Measurements from ENCODE around the gene PLPPR5. TPM values are rescaled to one million over a fixed set of nuclear protein-coding genes. Genes with fewer than 3 reads are reported as not detected.

Gene PLPPR5
- total RNA-seq, 1 experiment from 2014 or later, result not detected

DNA sequence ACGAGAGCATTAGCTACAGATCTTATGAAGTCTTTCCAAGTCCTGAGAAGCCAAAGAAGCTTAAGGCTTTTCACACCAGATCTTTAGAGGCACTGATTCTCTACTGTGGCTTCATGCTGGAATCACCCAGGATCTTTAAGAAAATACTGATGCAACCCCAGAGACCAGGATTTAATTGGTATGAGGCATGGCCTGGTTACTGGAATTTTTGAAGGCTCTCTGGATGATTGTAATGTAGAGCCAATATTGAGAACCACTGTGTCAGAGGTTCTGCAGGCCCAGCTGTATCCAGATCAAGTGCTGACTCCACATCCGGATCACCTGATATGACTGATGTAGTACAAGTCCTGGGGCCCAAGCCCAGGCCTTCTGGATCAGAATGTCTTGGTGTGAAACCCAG, 105.7 kb downstream of the PLPPR5 start:
- no peak for DNase-seq (ENCODE audit: low spot score)
- POLR2A ChIA-PET (ENCODE audit: low non-redundant PET), result no interaction called here
- TF ChIP-seq CTCF (conservative IDR thresholded peaks at IDR 0.05; ENCODE audit: low read depth, low read length) (no peak), EZH2 (IDR thresholded peaks at IDR 0.05; ENCODE audit: borderline replicate concordance, low read depth, low read length, poor library complexity, severe bottlenecking) (no peak)
- Histone ChIP-seq H3K27ac (ENCODE audit: low read depth, low read length, poor library complexity, severe bottlenecking) (no peak overlapping the region), H3K9me3 (ENCODE audit: low read depth, low read length, poor library complexity, severe bottlenecking) (no peaks in the 10 kb centered on the region), H3K4me1 (ENCODE audit: insufficient read depth, low read length, poor library complexity, severe bottlenecking) (no peaks in the 10 kb centered on the region), H3K27me3 (replicated peaks; ENCODE audit: insufficient read depth, low read depth, low read length, poor library complexity) (no peaks in the 10 kb centered on the region), H3K36me3 (ENCODE audit: insufficient read depth, low read length, poor library complexity, severe bottlenecking) (no peaks in the 10 kb centered on the region), H3K4me3 (ENCODE audit: low read depth, low read length, poor library complexity, severe bottlenecking) (no peak overlapping the region)
- intact Hi-C loops (cut with micrococcal nuclease; ENCODE audit: unreplicated experiment), result no loop called here
- CTCF ChIA-PET, result no interaction called here
- no TSS peak for BruUV-seq (replicated peaks)

GRCh38 chr1:98897479-98897878, 107.2 kb downstream of the PLPPR5 start:
- no peak for TF ChIP-seq CTCF (conservative IDR thresholded peaks at IDR 0.05; ENCODE audit: low read depth, low read length)
- TF ChIP-seq EZH2 (IDR thresholded peaks at IDR 0.05; ENCODE audit: borderline replicate concordance, low read depth, low read length, poor library complexity, severe bottlenecking), result no peak
- H3K4me3 ChIP-seq (ENCODE audit: low read depth, low read length, poor library complexity, severe bottlenecking), result no peak overlapping the region
- ChIA-PET CTCF (no interaction called here), POLR2A (ENCODE audit: low non-redundant PET) (interaction anchor here (0.5 kb wide), 1 partner anchor 9 kb away, joined by 4 read pairs; no protein-coding TSS in a partner anchor)
- intact Hi-C loops (cut with micrococcal nuclease; ENCODE audit: unreplicated experiment), result no loop called here
- no peaks in the 10 kb centered on the region for H3K27me3 ChIP-seq (replicated peaks; ENCODE audit: insufficient read depth, low read depth, low read length, poor library complexity)
- H3K9me3 ChIP-seq (ENCODE audit: low read depth, low read length, poor library complexity, severe bottlenecking), result no peaks in the 10 kb centered on the region
- no TSS peak for BruUV-seq (replicated peaks)
- H3K27ac ChIP-seq (ENCODE audit: low read depth, low read length, poor library complexity, severe bottlenecking), result no peak overlapping the region
- no peaks in the 10 kb centered on the region for H3K4me1 ChIP-seq (ENCODE audit: insufficient read depth, low read length, poor library complexity, severe bottlenecking)
- H3K36me3 ChIP-seq (ENCODE audit: insufficient read depth, low read length, poor library complexity, severe bottlenecking), result no peaks in the 10 kb centered on the region
- DNase-seq (ENCODE audit: low spot score), result no peak

GRCh38 chr1:98896711-98897445, 107.8 kb downstream of the PLPPR5 start:
- POLR2A ChIA-PET (ENCODE audit: low non-redundant PET), result no interaction called here
- BruUV-seq (replicated peaks), result no TSS peak
- no peaks in the 10 kb centered on the region for H3K36me3 ChIP-seq (ENCODE audit: insufficient read depth, low read length, poor library complexity, severe bottlenecking)

More at GRCh38 chr1:98896711-98897445, 107.8 kb downstream of the PLPPR5 start:
- Histone ChIP-seq H3K27ac (ENCODE audit: low read depth, low read length, poor library complexity, severe bottlenecking) (no peak overlapping the region), H3K4me3 (ENCODE audit: low read depth, low read length, poor library complexity, severe bottlenecking) (no peak overlapping the region), H3K4me1 (ENCODE audit: insufficient read depth, low read length, poor library complexity, severe bottlenecking) (no peaks in the 10 kb centered on the region), H3K9me3 (ENCODE audit: low read depth, low read length, poor library complexity, severe bottlenecking) (no peaks in the 10 kb centered on the region), H3K27me3 (replicated peaks; ENCODE audit: insufficient read depth, low read depth, low read length, poor library complexity) (no peaks in the 10 kb centered on the region)
- CTCF ChIA-PET, result no interaction called here
- DNase-seq (ENCODE audit: low spot score), result no peak
- no peak for TF ChIP-seq CTCF (conservative IDR thresholded peaks at IDR 0.05; ENCODE audit: low read depth, low read length)
- TF ChIP-seq EZH2 (IDR thresholded peaks at IDR 0.05; ENCODE audit: borderline replicate concordance, low read depth, low read length, poor library complexity, severe bottlenecking), result no peak
- intact Hi-C loops (cut with micrococcal nuclease; ENCODE audit: unreplicated experiment), result no loop called here

Measured in A673 (cell line).